Hematopoietic multipotent progenitor cell treated with erythropoietin and hydrocortisone succinate and interleukin-3 and kit ligand, for 8 days (in vitro differentiated cells): Measurements from ENCODE around the gene LIMA1.
"Not testable (repeated sequence)": the region's sequence is repeated elsewhere in the genome, so short reads cannot be mapped to it uniquely, and the experiment has no call there.

ENCODE experiments used
- DNase-seq: peaks from one replicate; pipeline ENCODE4 v3.0.0-alpha.2; 2015

Gene LIMA1

DNA sequence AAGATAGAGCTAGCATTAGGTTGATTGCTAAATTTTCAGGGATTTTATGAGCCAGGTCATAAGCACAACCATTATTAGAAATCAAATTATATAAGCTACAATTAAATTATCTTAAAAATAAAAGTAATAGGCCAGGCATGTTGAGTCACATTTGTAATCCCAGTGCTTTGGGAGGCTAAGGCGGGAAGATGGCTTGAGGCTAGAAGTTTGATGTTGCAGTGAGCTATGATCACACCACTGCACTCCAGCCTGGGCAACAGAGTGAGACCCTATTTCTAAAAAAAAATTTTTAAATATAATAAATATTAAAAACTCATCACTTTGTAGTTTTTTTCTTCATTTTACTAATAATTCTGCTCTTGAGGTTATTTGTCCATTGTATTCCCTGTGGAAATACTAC, 1.9 kb upstream of the LIMA1 start:
- DNase-seq: no peak

DNA sequence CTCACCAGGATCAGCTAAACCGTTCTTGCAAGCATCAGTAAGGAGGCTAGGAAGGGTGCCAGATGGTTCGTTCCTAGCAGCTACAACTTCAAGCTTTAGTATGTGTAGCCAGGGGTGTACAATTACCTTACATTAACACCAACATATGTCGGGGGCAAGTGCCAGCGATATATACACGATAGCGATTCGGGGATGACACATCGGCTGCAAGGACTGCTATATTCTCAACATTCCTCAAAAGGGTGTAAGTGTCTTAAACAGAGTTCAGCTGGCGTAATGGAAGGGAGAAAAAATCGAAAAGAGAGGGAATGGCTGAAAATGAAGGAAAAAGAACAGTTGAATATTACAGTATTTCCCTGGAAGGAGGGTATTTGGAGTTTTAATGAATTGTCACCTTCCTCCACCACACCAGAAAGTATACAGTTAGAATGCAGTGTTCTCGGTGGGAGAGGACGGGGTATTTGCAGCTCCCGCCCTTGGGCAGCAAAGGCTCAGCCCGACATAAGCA, 545 bp downstream of the LIMA1 start:
- DNase-seq: peak; percentile 24

- DNase-seq: no peak
Measured at GRCh38 chr12:50279501-50279900, 3.8 kb downstream of the LIMA1 start.

DNA sequence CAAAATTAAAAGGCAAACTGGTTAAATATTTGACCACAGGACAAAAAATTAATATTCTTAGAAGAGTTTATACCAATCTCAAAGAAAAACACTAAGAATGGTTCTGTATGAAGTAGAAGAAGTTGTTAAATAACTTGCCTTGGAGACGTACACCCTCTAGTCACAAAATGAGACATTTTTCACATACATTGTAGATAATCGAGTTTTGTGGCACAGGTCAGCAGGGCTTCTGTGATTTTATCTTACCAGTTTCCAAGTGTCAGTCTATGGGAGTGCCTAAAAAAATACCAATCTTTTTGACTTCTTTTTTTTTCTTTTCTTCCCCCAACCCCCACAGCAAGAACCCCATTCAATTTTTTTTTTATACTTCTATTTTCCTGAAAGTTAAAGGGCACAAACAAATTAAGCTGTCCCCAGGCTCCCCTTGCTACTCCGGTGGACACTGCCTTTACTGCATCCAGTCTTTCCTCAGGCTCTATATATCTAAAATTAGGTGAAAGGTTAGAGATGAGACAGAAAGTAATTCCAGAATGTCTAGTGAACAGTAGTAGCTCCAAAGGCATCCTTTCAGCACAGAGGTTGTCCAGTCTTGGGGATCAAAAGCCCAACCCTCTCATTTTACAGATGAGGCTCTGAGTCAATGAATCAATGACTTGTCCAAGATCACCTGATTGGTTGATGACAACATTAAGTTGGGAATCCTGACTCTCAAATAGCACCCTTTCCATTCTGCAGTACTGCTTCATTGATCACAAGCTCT, 6.2 kb downstream of the LIMA1 start:
- DNase-seq: no peak

- no peak for DNase-seq
Measured at GRCh38 chr12:50276068-50276467, 7.3 kb downstream of the LIMA1 start.

GRCh38 chr12:50275556-50275955, 7.8 kb downstream of the LIMA1 start:
- DNase-seq: peak; percentile 70

DNA sequence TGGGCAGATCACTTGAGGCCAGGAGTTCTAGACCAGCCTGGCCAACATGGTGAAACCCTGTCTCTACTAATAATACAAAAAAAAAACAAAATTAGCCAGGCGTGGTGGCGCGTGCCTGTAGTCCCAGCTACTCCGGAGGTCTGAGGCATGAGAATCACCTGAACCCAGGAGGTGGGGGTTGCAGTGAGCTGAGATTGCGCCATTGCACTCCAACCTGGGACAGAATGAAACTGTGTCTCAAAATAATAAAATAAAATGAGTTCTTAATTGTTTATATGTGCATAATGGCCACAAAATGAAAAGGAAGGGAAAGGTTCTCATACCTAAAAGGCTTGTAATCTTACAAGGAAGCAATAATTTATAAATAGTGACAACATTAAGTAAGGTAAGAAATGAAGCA, 8.2 kb downstream of the LIMA1 start:
- not testable (repeated sequence) for DNase-seq

DNA sequence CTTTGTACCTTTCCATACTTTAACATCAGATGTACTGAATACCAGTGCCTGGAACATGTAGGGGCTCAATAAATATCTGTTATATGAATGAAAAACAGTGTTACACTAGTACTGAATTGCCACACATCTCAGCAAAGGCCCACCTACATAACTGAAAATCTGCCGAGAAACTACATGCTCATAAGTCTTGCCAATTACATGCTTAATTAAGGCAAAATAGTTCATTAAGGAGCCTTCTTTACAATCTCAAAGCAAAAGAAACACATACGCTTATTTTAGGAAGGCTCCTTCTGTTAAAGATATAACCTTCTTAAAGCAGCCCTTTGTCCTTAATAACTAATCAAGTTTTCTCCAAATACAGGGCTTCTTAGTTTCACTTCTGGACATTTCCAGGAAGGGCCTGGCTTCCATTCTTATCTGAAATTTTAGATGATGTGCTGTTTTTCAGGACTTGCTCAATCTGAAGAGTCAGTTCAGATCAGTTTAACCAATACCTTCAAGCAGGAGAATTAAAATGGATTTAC, 11.5 kb downstream of the LIMA1 start:
- peak; percentile 19 for DNase-seq

DNA sequence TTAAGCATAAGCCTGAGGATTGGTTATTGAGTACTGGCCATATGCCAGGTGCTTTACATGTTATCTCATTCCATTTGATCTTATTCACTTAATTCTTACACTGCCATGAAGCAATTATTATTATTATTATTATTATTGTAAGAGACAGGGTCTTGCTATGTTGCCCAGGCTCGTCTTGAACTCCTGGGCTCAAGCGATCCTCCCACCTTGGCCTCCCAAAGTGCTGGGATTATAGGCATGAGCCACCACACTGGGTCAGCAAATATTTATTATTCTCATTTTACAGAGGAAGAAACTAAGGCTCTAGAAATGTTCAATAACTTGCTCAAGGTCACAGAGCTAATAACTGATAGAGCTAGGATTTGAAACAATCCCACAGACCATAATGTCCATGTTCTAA, 14.8 kb downstream of the LIMA1 start:
- DNase-seq: no peak

DNA sequence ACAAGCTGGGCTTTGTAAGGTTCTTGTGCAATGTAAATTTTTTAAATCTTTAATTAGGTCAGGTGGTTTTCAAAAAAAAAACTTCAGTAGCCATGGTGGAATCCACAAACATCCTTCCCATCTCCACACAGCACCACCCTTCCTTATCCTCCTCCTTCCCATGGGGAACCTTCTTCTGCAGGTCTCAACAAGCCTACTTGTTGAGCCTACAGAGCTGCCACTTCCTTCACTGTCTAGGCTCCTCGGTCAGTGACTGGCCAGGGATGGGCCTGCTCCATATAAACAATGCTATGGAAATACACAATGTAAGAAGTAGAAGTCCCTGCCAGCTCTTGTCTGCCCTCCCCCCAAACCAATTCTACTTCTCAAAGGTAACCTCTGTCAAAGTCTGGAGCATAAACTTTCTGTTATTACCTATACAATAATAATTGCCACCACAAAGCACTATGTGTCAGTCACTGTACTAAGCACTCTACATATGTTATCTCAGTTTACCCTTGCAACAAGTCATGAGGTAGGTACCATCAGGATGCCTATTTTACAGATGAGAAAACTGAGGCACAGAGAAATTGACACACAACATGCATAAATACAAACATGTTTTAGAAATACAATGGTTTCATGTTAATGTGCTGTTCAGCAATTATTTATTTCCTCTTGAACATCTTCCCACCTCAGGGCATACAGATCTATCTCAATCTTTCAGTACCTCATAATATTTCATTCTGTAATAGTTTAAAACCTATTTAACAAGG, 17.4 kb downstream of the LIMA1 start:
- no peak for DNase-seq

GRCh38 chr12:50263832-50264231, 19.5 kb downstream of the LIMA1 start:
- DNase-seq: no peak

DNA sequence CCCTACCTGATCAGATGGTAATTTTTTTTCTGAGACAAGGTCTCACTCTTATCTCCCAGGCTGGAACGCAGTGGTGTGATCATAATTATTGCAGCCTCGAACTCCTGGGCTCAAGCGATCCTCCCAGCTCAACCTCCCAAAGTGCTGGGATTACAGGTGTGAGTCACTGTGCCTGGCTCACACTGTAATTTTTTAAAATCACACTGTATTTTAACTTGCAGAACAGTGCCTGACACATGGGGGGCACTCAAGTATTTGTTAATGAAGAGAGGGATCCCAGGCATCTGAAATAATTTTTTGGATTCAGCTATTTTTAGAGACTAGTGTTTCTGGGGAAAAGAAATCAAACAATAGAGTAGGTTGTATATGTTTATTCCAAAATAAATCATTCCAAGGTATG, 21.7 kb downstream of the LIMA1 start:
- DNase-seq: no peak

- DNase-seq: no peak
Measured at GRCh38 chr12:50258167-50258551, 25.2 kb downstream of the LIMA1 start.

GRCh38 chr12:50257236-50258166, 25.8 kb downstream of the LIMA1 start:
- no peak for DNase-seq

DNA sequence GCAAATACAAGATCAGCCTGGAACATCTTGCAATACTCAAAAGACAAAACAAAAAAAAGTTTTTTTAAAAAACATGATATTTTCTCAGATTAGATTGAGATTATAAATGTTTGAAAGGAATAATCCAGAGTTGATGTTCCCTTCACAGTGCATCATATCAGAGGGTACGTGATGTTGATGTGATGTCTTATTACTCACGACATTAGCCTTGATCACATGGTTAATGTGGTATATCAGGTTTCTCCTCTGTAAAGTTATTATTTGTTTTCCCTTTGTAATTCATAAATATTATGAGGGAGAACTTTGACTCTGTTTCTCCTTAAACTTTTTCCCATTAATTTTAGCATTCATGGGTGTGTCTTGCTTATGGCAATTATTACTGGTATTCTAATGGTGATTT, 26.6 kb downstream of the LIMA1 start:
- DNase-seq: no peak

DNA sequence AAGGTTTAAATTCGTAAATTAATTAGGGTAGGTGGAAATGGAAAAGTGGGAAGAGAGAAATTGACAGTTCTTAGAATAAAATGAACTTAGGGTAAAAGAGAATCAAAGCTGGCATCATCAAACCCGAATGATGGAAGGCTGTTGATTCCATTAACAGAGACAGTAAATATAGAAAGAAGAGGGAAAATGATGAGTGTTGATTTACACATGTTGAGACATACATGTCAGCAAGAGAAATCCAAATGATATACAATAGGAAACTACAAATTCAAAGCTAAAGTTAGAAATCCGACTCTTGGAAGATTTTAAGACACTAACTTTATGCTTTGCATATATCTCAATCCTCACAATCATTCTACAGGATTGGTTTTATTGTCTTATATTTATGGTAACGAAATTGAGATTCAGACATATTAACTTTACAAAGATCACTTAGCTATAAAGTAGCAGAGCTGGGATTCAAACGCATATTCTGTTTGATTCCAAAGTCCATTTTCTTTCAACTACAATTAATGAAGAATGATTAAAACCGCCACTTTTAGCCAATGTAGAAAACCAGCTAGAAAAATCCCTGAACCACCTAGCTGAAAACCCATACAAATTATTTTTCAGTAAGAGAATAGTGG, 30.2 kb downstream of the LIMA1 start:
- DNase-seq: no peak

DNA sequence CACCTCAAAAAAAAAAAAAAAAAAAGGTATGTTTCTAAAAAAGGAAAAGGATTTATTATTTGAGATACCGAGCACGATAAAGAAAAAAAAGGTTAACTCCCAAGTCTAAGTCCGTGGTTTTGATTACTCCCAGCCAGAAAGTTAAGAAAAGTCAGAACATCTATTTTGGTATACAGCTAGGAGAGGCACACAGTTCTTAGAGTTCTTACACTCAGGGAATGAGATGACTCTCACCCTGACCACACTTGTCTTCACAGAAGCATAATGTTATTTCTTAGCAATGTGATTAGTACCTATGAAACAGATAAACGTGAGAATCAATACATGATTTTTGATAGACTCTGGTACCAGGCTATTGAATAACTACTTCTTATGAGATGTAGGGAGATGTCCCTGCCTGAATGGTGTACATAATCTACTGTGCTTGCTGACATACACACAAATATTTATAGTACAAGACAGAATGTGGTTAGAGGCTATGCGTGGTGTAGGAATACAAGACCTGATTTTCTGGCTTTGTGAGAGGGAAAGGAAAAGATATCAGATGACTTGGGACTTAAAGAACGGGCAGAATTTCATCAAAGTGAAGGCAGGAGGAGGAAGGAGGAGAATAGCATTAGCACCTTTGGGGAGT, 31.6 kb downstream of the LIMA1 start:
- no peak for DNase-seq

- DNase-seq: no peak
Measured at GRCh38 chr12:50249464-50250182, 33.7 kb downstream of the LIMA1 start.

DNA sequence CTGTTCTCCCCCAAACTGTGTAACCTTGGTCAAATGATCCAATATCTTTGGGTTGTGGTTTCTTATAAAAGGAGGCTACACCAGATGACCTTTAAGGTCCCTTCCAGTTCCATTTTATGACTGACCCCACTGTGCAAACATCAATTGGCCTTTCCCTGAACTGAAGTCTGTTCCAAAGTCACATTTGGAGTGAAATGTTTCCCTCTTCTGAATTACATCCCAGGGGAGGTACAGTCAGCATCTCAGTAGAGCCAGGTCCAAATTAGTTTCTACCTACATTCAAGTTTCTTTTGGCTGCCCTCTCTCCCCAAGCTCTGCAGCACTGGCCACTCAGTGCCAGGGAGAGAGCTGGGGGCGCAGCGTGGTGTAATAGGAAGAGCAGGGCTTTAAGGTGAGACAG, 34.4 kb downstream of the LIMA1 start:
- DNase-seq: no peak

DNA sequence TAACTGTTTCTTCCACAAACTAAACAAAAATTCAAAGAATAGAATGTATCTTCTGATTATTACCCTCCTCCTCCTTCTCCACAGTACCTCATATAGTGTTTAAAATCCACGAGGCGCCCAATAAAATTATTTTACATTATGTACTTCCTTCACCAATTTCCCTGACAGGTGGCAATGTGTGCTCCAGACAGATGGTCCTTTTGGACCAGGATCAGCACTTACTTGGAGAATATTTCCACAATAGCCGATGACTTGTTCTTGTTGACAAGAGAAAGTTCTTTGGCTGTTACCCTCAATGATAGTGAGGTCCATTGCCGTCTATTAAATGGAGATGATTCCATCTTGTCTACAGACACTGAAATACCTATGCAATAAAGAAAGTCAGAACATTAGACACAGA, 34.9 kb downstream of the LIMA1 start:
- no peak for DNase-seq

GRCh38 chr12:50247665-50248064, 35.7 kb downstream of the LIMA1 start:
- not testable (repeated sequence) for DNase-seq
